Naive thymus-derived CD8-positive, alpha-beta T cell (primary cell): Measurements from ENCODE around the gene MRPS6. TPM values are rescaled to one million over a fixed set of nuclear protein-coding genes. Genes with fewer than 3 reads are reported as not detected.

Source experiments
- ATAC-seq, 2 donors: fragments of 150-1000 bp; cut with Tn5 transposase in 1 of 2; sonication (Bioruptor Pico), chemical (Tn5 transposase) in 1 of 2; 1 replicate in 1 of 2; 2 replicates in 1 of 2; pipeline ENCODE4 v1.10.0; 2021; ENCODE audit warnings: mild to moderate bottlenecking in 2 of 2, moderate library complexity in 2 of 2
- POLR2A ChIA-PET: fragments of 350-600 bp; sonication (Branson Sonifier 250); formaldehyde crosslinking; loops from one replicate; lab custom pipeline; 2021; ENCODE audit warnings: antibody characterized with exemption; lab: Charles Lee
- DNase-seq, 10 donors: peaks; one replicate each; pipeline versions ENCODE4 v3.0.0 to v3.0.0-alpha.2; 2020 to 2022
- H3K27ac Mint-ChIP-seq, 10 donors: one replicate each; pipeline ENCODE4 v1.8.0; 2020 to 2022; ENCODE audit warnings: mild to moderate bottlenecking in 10 of 10, mixed read lengths in 10 of 10, moderate library complexity in 4 of 10, inconsistent platforms in 1 of 10
- H3K27me3 Mint-ChIP-seq, 5 donors: one replicate each; pipeline ENCODE4 v1.8.0; 2021 to 2022; ENCODE audit warnings: mixed read lengths in 5 of 5
- H3K36me3 Mint-ChIP-seq, 3 donors: one replicate each; pipeline ENCODE4 v1.8.0; 2020 to 2022; ENCODE audit warnings: mixed read lengths in 3 of 3, mild to moderate bottlenecking in 2 of 3, inconsistent platforms in 1 of 3
- H3K4me1 Mint-ChIP-seq, 4 donors: one replicate each; pipeline ENCODE4 v1.8.0; 2021 to 2022; ENCODE audit warnings: mixed read lengths in 4 of 4
- H3K4me3 Mint-ChIP-seq, 10 donors: one replicate each; pipeline ENCODE4 v1.8.0; 2020 to 2022; ENCODE audit warnings: mild to moderate bottlenecking in 10 of 10, mixed read lengths in 10 of 10, moderate library complexity in 6 of 10, inconsistent platforms in 1 of 10
- H3K9me3 Mint-ChIP-seq, 9 donors: one replicate each; pipeline ENCODE4 v1.8.0; 2020 to 2022; ENCODE audit warnings: mixed read lengths in 9 of 9, mild to moderate bottlenecking in 3 of 9, inconsistent platforms in 1 of 9, moderate library complexity in 1 of 9
- polyA plus RNA-seq, 3 donors: library from polyadenylated mRNA; unstranded; fragments of 300-500 nt; fragmentation: Illumina TruSeq; gene quantifications; one replicate each; pipeline ENCODE4 v1.2.3, GENCODE V29; 2021
- total RNA-seq, 8 experiments: library from RNA in 2 of 8; stranded (reverse) in 2 of 8; gene quantifications; one replicate each; pipeline ENCODE4 v1.2.3 and lab custom pipeline; 2021 to 2026

MRPS6 gene
- total and polyA plus RNA-seq, 5 experiments from 2014 or later, result 107 to 193 (median 170) TPM

DNA sequence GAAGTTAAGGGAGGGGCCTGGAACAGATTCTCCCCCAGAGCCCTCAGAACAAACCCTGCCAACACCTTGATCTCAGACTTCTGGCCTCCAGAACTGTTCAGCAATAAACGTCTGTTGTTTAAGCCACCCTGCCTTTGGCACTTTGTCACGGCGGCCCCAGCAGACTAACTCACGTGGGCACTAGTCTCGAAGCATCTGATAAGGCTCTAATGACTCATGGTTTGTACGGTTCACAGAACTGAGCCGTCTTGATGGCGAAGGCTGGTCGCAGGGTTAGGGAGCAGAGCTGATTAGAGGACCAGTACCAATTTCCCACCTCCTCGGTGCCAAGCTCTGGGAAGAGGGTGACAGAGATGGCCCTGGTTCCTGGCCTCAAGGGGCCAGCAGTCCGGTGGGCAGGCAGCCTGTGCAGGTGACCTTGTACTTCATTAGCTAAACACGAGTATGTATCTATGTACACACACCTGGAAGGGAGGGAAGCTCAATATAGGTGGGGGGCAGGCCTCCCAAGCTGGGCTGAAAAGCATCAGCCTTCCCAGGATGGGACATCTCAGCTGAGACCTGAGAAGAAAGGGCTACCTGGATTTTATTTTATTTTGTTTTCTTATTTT is 112.8 kb downstream of the MRPS6 start:
- Mint-ChIP-seq H3K27ac (no peak overlapping the region), H3K36me3 (peaks cover 0 to 9% (median 7%) of the 10 kb centered on the region in 3 donors), H3K27me3 (no peaks in the 10 kb centered on the region), H3K4me1 (peaks cover 8 to 20% (median 11%) of the 10 kb centered on the region in 4 donors), H3K9me3 (peaks cover 0 to 7% (median 0%) of the 10 kb centered on the region in 9 donors), H3K4me3 (no peak overlapping the region)
- no peak for ATAC-seq
- POLR2A ChIA-PET, result no interaction called here
- DNase-seq, result no peak

- H3K27ac Mint-ChIP-seq, result no peak overlapping the region
- peaks cover 16 to 30% (median 20%) of the 10 kb centered on the region in 4 donors for H3K4me1 Mint-ChIP-seq
- no peak overlapping the region for H3K4me3 Mint-ChIP-seq
- H3K27me3 Mint-ChIP-seq, result no peaks in the 10 kb centered on the region
- ATAC-seq (no peak), DNase-seq (no peak)
- POLR2A ChIA-PET, result no interaction called here
- peaks cover 0 to 7% (median 0%) of the 10 kb centered on the region in 9 donors for H3K9me3 Mint-ChIP-seq
- H3K36me3 Mint-ChIP-seq, result peaks cover 0 to 8% (median 7%) of the 10 kb centered on the region in 3 donors
Observed at GRCh38 chr21:34187935-34188334, 114.6 kb downstream of the MRPS6 start.

- POLR2A ChIA-PET, result no interaction called here
- Mint-ChIP-seq H3K27ac (peak overlapping the region in 6 of 10 donors; percentile 9 to 71 (median 35)), H3K9me3 (peaks cover 0 to 8% (median 0%) of the 10 kb centered on the region in 9 donors), H3K4me3 (no peak overlapping the region), H3K4me1 (peaks cover 16 to 37% (median 23%) of the 10 kb centered on the region in 4 donors), H3K27me3 (no peaks in the 10 kb centered on the region), H3K36me3 (peaks cover 0 to 7% (median 6%) of the 10 kb centered on the region in 3 donors)
- ATAC-seq (no peak), DNase-seq (no peak)
Observed at GRCh38 chr21:34189506-34189905, 116.1 kb downstream of the MRPS6 start.

DNA sequence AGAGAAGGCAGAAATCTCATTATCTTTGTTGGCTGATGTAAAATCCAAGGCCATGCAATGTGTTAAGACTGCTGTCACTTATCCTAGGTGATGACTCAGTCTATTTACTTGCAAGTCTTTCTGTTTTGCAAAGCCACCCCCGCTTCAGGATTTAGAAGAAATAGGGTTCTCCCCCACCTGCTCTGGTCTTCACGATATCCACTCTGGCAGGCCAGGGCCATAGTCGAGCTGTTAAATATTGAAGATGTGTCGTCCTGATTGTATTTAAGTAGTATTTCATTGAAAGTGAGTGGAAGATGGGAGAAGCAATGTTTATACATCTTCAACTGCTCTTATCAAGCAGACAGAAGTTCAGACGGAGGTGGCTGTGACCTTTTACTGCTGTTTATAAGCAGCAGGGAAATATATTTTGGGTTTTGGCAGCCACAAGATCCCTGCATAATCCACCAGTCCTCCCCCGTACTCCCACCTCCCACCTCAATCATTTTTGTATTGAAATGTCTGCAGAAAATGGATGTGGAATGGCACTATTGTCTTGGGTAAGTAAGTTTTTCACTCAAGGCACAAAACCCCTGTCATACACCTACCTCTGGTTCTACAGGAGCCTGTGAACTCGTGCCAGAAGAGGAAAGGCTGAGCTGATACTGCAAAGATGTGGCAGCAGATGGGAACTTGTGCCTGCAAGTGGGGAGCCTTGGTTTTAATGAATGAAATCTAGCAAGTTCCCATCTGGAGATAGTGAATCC is 117.4 kb downstream of the MRPS6 start:
- Mint-ChIP-seq H3K27me3 (no peaks in the 10 kb centered on the region), H3K36me3 (peaks cover 0 to 7% (median 5%) of the 10 kb centered on the region in 3 donors), H3K4me3 (no peak overlapping the region), H3K4me1 (peaks cover 16 to 37% (median 23%) of the 10 kb centered on the region in 4 donors), H3K9me3 (peaks cover 0 to 8% (median 0%) of the 10 kb centered on the region in 9 donors), H3K27ac (peak overlapping the region in 5 of 10 donors; percentile 8 to 42 (median 13))
- POLR2A ChIA-PET, result no interaction called here
- no peak for DNase-seq
- no peak for ATAC-seq

GRCh38 chr21:34191876-34192275 is 118.5 kb downstream of the MRPS6 start:
- H3K27me3 Mint-ChIP-seq, result no peaks in the 10 kb centered on the region
- no peak for ATAC-seq
- peaks cover 0 to 8% (median 0%) of the 10 kb centered on the region in 9 donors for H3K9me3 Mint-ChIP-seq
- POLR2A ChIA-PET, result no interaction called here
- no peak for DNase-seq
- H3K27ac Mint-ChIP-seq, result peak overlapping the region in 3 of 10 donors; percentile 22 to 86 (median 66)
- peaks cover 16 to 37% (median 23%) of the 10 kb centered on the region in 4 donors for H3K4me1 Mint-ChIP-seq
- H3K36me3 Mint-ChIP-seq, result peaks cover 0 to 7% (median 5%) of the 10 kb centered on the region in 3 donors
- no peak overlapping the region for H3K4me3 Mint-ChIP-seq

Other genes with a start within 250 kb of the MRPS6 start
- 100 to 1,000 TPM; 139 to 151 TPM for gene ATP5PO, start 157.8 kb upstream of the MRPS6 start, total RNA-seq
- 100 to 1,000 TPM; 367 to 461 (median 455) TPM for gene ATP5PO, start 157.8 kb upstream of the MRPS6 start, polyA plus RNA-seq
- 10 to 100 TPM; 31.9 to 32.7 TPM for gene SLC5A3, start within 50 bp of the MRPS6 start, total RNA-seq
- gene SLC5A3, start within 50 bp of the MRPS6 start, polyA plus RNA-seq, result 1 to 10 TPM; 1.7 to 2.1 (median 1.9) TPM